HepG2 (cell line): ENCODE data around the gene NPC2. TPM values are rescaled to one million over a fixed set of nuclear protein-coding genes. Genes with fewer than 3 reads are reported as not detected.

ENCODE experiments used
- ATAC-seq: fragments of 200-7000 bp; cut with Tn5 transposase; 3 replicates; pipeline ENCODE4 v1.9.1; 2020; ENCODE audit warnings: mild to moderate bottlenecking, moderate library complexity
- BruUV-seq: library from RNA; stranded (reverse); fragments of 400-500 nt; replicated peaks from 2 replicates; lab custom pipeline; 2021; lab: Mats Ljungman, UMichigan
- CTCF ChIA-PET: fragments of 300-600 bp; formaldehyde crosslinking; extraction: SDS; loops from one replicate; lab custom pipeline; 2021; ENCODE audit warnings: low total read pairs, inconsistent platforms, low intra/inter-chr PET ratio; lab: Yijun Ruan, JAX
- POLR2A ChIA-PET: fragments of 350-600 bp; sonication (Branson Sonifier 250); formaldehyde crosslinking; loops from one replicate; lab custom pipeline; 2020; ENCODE audit warnings: antibody characterized with exemption, inconsistent platforms; lab: Yijun Ruan, JAX
- DNase-seq: peaks from one replicate; pipeline ENCODE4 v3.0.0-alpha.2; 2015; ENCODE audit warnings: low spot score
- FAIRE-seq: peaks from 3 replicates; lab custom pipeline; 2011; peaks lifted over from hg19 to GRCh38; lab: Jason Lieb, UNC
- H2AFZ ChIP-seq: one replicate; pipeline ENCODE4 v1.6.1; 2011; ENCODE audit warnings: low read length, inconsistent platforms
- H3K27ac ChIP-seq: fragments of 300-600 bp; 3 replicates; pipeline ENCODE4 v1.8.0; 2011; ENCODE audit warnings: mixed run types, mild to moderate bottlenecking, mixed read lengths, low read length, inconsistent platforms; ENCODE audit not compliant: insufficient read depth; ENCODE audit errors: extremely low read length
- H3K27me3 ChIP-seq, 2 experiments: fragments of 200-600 bp in 1 of 2; 2 replicates in 1 of 2; 3 replicates in 1 of 2; pipeline versions ENCODE4 v1.6.0 to v1.8.0; 2011; ENCODE audit warnings: low read length in 2 of 2, mild to moderate bottlenecking in 2 of 2, moderate library complexity in 2 of 2, inconsistent platforms in 1 of 2; ENCODE audit not compliant: insufficient read depth in 2 of 2, control insufficient read depth in 1 of 2
- H3K36me3 ChIP-seq, 2 experiments: fragments of 200-600 bp in 1 of 2; replicated peaks in 1 of 2; 2 replicates in 1 of 2; 3 replicates in 1 of 2; pipeline versions ENCODE4 v1.5.1 to v1.8.0; 2011; ENCODE audit warnings: low read length in 2 of 2, inconsistent platforms in 1 of 2; ENCODE audit not compliant: insufficient read depth in 2 of 2, control insufficient read depth in 1 of 2
- H3K4me1 ChIP-seq: 2 replicates; pipeline ENCODE4 v1.5.1; 2012; ENCODE audit warnings: low read length, inconsistent platforms; ENCODE audit not compliant: insufficient read depth
- H3K4me2 ChIP-seq: 2 replicates; pipeline ENCODE4 v1.6.0; 2011; ENCODE audit warnings: low read depth, low read length, inconsistent platforms
- H3K4me3 ChIP-seq, 3 experiments: fragments of 200-600 bp in 1 of 3; sonication (generic), shearing (Covaris generic) in 1 of 3; replicated peaks in 1 of 3; 2 replicates each; pipeline ENCODE4 v1.5.1; 2011 to 2016; ENCODE audit warnings: low read length in 3 of 3, inconsistent platforms in 2 of 3, low read depth in 2 of 3, mild to moderate bottlenecking in 2 of 3, control low read depth in 1 of 3, mixed read lengths in 1 of 3; ENCODE audit not compliant: insufficient read depth in 1 of 3
- H3K79me2 ChIP-seq: one replicate; pipeline ENCODE4 v1.6.1; 2011; ENCODE audit warnings: low read length, inconsistent platforms; ENCODE audit not compliant: insufficient read depth
- H3K9ac ChIP-seq: 2 replicates; pipeline ENCODE4 v1.6.0; 2011; ENCODE audit warnings: mild to moderate bottlenecking, low read depth, low read length, inconsistent platforms; ENCODE audit not compliant: insufficient read depth
- H3K9me3 ChIP-seq: 2 replicates; pipeline ENCODE4 v1.5.1; 2012; ENCODE audit warnings: mild to moderate bottlenecking, low read length
- H4K20me1 ChIP-seq: 2 replicates; pipeline ENCODE4 v1.6.0; 2011; ENCODE audit warnings: inconsistent platforms, mild to moderate bottlenecking, low read length, moderate library complexity; ENCODE audit not compliant: insufficient read depth
- TSC22D2 ChIP-seq: sonication (generic); formaldehyde crosslinking; IDR thresholded peaks from 2 replicates; pipeline ENCODE4 v1.5.1; 2020; ENCODE audit warnings: missing genetic modification reagents, mild to moderate bottlenecking, borderline replicate concordance
- ZNF136 ChIP-seq: sonication (generic); formaldehyde crosslinking; IDR thresholded peaks from 2 replicates; pipeline ENCODE4 v1.8.1; 2022; ENCODE audit warnings: low read depth, mild to moderate bottlenecking, moderate library complexity, missing genetic modification reagents
- ZNF746 ChIP-seq: sonication (generic); formaldehyde crosslinking; IDR thresholded peaks from 2 replicates; pipeline ENCODE4 v1.8.0; 2022; ENCODE audit warnings: mild to moderate bottlenecking, missing genetic modification reagents
- ZNF75D ChIP-seq: sonication (generic); formaldehyde crosslinking; IDR thresholded peaks from 2 replicates; pipeline ENCODE4 v1.8.1; 2023; ENCODE audit warnings: missing genetic modification reagents, mild to moderate bottlenecking, borderline replicate concordance
- ZNF761 ChIP-seq: sonication (generic); formaldehyde crosslinking; conservative IDR thresholded peaks from 2 replicates; pipeline ENCODE4 v1.4.0; 2020; ENCODE audit warnings: mild to moderate bottlenecking, missing genetic modification reagents
- ZNF883 ChIP-seq: sonication (generic); formaldehyde crosslinking; IDR thresholded peaks from 2 replicates; pipeline ENCODE4 v1.5.1; 2020; ENCODE audit warnings: mild to moderate bottlenecking, missing genetic modification reagents; ENCODE audit errors: not compliant biosample characterization
- WGBS: methylation state at CpG from one replicate; pipeline ENCODE4 v1.1.6; 2017; ENCODE audit warnings: low lambda C conversion rate; 5-methylcytosine and 5-hydroxymethylcytosine counted together
- in situ Hi-C: cut with HindIII; loops from 2 replicates; pipeline ENCODE4 v1.10.0; 2017; ENCODE audit warnings: low pct_unique_long_range_greater_than_20kb; ENCODE audit not compliant: extremely low pct_ligation_motif_present
- intact Hi-C: fragments of 100-400 bp; cut with micrococcal nuclease; formaldehyde crosslinking; loops from one replicate; pipeline ENCODE4 v1.10.0; 2022; ENCODE audit not compliant: unreplicated experiment
- polyA plus RNA-seq, 8 experiments: library from polyadenylated mRNA; depleted of rRNA in 3 of 8; stranded (reverse) in 7 of 8; unstranded in 1 of 8; fragments of >200 nt; fragmentation: Illumina TruSeq in 4 of 8; extraction: Trizol in 4 of 8; gene quantifications; 2 replicates each; pipeline versions ENCODE4 v1.2.1 to v1.2.3, GENCODE V29; 2011 to 2016; ENCODE audit warnings: low read depth in 4 of 8, missing spikeins in 1 of 8, mixed read lengths in 1 of 8; ENCODE audit not compliant: insufficient read depth in 1 of 8
- total RNA-seq, 5 experiments: library from RNA; depleted of rRNA; stranded (reverse); fragments of >200 nt; fragmentation: Illumina TruSeq; extraction: Trizol; gene quantifications; 2 replicates each; pipeline ENCODE4 v1.2.3, GENCODE V29; 2016; ENCODE audit warnings: low read depth in 1 of 5
- TF ChIP-seq, protein P1 (sequence below): sonication (generic); formaldehyde crosslinking; IDR thresholded peaks from 2 replicates; pipeline ENCODE4 v1.5.1; 2020; ENCODE audit warnings: mild to moderate bottlenecking, missing genetic modification reagents
- TF ChIP-seq, protein P2 (sequence below): sonication (generic); IDR thresholded peaks from 2 replicates; pipeline ENCODE4 v1.6.1; 2016; ENCODE audit warnings: low read depth, borderline replicate concordance

Gene NPC2
- total and polyA plus RNA-seq, 2 of the 13 experiments (the other 11 are each of a cell fraction or from before 2014, with no cell fraction given): 132 to 164 TPM

DNA sequence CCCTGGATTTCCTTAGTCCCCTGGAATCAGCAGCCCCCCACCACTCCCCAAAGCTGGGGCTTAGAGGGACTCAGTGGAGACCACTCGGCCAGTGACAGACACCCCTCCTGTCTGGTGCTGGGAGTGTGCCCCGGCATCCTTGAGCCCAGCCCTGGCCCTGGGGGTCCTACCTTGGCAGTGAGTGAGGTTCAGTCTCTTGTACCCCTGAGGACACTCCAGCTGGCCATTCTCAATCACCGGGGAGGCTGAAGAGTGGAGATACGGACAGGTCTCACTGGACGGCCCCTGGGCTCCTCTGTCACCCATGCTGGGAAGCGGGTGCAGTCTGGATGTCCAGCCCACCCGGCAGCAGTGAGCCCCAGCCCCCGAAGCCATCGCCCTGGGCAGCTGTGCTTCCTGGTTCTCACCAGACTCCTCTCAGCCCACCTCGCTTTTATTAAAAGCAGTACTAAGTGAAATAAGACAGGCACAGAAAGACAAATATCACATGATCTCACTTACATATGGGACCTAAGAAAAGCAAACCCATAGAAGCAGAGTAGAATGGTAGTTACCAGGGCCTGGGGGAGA lies 42.7 kb upstream of the NPC2 start:
- ATAC-seq (no peak), DNase-seq (no peak), FAIRE-seq (no peak)
- peaks cover 24% of the 10 kb centered on the region for H3K4me1 ChIP-seq
- no peaks in the 10 kb centered on the region for H3K36me3 ChIP-seq
- H2AFZ ChIP-seq: no peak overlapping the region
- in situ Hi-C loops: no loop called here
- no peak overlapping the region for H3K4me3 ChIP-seq
- CTCF ChIA-PET: no interaction called here
- H3K27me3 ChIP-seq: peaks cover 0 to 28% of the 10 kb centered on the region in 2 experiments; a peak in 4 of 5 replicates
- no peaks in the 10 kb centered on the region for H3K79me2 ChIP-seq
- H3K27ac ChIP-seq: no peak overlapping the region
- H3K9me3 ChIP-seq: no peaks in the 10 kb centered on the region
- intact Hi-C loops: no loop called here
- H3K4me2 ChIP-seq: no peak overlapping the region
- BruUV-seq: no TSS peak
- no peak overlapping the region for H3K9ac ChIP-seq
- H4K20me1 ChIP-seq: no peaks in the 10 kb centered on the region
- POLR2A ChIA-PET: no interaction called here
- 63% methylated on average over 4 of the region's 10 CpGs for WGBS
- TF ChIP-seq, protein P1, sequence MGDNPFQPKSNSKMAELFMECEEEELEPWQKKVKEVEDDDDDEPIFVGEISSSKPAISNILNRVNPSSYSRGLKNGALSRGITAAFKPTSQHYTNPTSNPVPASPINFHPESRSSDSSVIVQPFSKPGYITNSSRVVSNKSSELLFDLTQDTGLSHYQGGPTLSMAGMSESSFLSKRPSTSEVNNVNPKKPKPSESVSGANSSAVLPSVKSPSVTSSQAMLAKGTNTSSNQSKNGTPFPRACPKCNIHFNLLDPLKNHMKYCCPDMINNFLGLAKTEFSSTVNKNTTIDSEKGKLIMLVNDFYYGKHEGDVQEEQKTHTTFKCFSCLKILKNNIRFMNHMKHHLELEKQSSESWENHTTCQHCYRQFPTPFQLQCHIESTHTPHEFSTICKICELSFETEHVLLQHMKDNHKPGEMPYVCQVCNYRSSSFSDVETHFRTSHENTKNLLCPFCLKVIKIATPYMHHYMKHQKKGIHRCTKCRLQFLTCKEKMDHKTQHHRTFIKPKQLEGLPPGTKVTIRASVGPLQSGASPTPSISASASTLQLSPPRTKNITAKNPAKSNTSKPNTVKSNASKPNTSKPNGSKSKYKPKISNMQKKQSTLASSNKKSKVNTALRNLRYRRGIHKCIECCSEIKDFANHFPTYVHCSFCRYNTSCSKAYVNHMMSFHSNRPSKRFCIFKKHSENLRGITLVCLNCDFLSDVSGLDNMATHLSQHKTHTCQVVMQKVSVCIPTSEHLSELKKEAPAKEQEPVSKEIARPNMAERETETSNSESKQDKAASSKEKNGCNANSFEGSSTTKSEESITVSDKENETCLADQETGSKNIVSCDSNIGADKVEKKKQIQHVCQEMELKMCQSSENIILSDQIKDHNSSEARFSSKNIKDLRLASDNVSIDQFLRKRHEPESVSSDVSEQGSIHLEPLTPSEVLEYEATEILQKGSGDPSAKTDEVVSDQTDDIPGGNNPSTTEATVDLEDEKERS (CRISPR knock-in tag): no peak
- TF ChIP-seq, protein P2, sequence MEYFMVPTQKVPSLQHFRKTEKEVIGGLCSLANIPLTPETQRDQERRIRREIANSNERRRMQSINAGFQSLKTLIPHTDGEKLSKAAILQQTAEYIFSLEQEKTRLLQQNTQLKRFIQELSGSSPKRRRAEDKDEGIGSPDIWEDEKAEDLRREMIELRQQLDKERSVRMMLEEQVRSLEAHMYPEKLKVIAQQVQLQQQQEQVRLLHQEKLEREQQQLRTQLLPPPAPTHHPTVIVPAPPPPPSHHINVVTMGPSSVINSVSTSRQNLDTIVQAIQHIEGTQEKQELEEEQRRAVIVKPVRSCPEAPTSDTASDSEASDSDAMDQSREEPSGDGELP: no peak
- TF ChIP-seq ZNF761 (CRISPR knock-in tag) (no peak), TSC22D2 (no peak), ZNF883 (CRISPR knock-in tag) (no peak), ZNF746 (CRISPR knock-in tag) (no peak), ZNF75D (CRISPR knock-in tag) (no peak), ZNF136 (no peak)
- TF ChIP-seq, all 625 proteins: peak for 0
